GM23248 (cell line): ENCODE measurements around the gene SLC10A4. TPM values are rescaled to one million over a fixed set of nuclear protein-coding genes. Genes with fewer than 3 reads are reported as not detected.

Experiments used
- DNase-seq: peaks from one replicate; pipeline ENCODE4 v3.0.0-alpha.2; 2015
- H2AFZ ChIP-seq: fragments of 200-600 bp; sonication (generic); 2 replicates; pipeline ENCODE4 v1.6.1; 2016; ENCODE audit warnings: antibody characterized with exemption
- H3F3A ChIP-seq: fragments of 200-600 bp; sonication (generic); 2 replicates; pipeline ENCODE4 v1.6.1; 2016; ENCODE audit warnings: mild to moderate bottlenecking, antibody characterized with exemption, mixed run types; ENCODE audit not compliant: insufficient read depth
- H3K27ac ChIP-seq: fragments of 200-600 bp; sonication (generic); 2 replicates; pipeline ENCODE4 v1.5.1; 2016; ENCODE audit warnings: mild to moderate bottlenecking
- H3K27me3 ChIP-seq: fragments of 200-600 bp; sonication (generic); replicated peaks from 2 replicates; pipeline ENCODE4 v1.6.1; 2016; ENCODE audit warnings: mild to moderate bottlenecking; ENCODE audit not compliant: insufficient read depth
- H3K36me3 ChIP-seq: fragments of 200-600 bp; sonication (generic); 2 replicates; pipeline ENCODE4 v1.6.1; 2016; ENCODE audit warnings: low read depth, mild to moderate bottlenecking
- H3K4me1 ChIP-seq: fragments of 200-600 bp; sonication (generic); 2 replicates; pipeline ENCODE4 v1.6.1; 2016; ENCODE audit warnings: mild to moderate bottlenecking; ENCODE audit not compliant: insufficient read depth
- H3K4me2 ChIP-seq: fragments of 200-600 bp; sonication (generic); one replicate; pipeline ENCODE4 v1.6.1; 2016; ENCODE audit warnings: mild to moderate bottlenecking; ENCODE audit not compliant: unreplicated experiment
- H3K4me3 ChIP-seq: fragments of 200-600 bp; sonication (generic); 2 replicates; pipeline ENCODE4 v1.5.1; 2016; ENCODE audit warnings: mild to moderate bottlenecking
- H3K79me2 ChIP-seq: fragments of 200-600 bp; sonication (generic); 2 replicates; pipeline ENCODE4 v1.6.1; 2016; ENCODE audit warnings: mild to moderate bottlenecking; ENCODE audit not compliant: insufficient read depth
- H3K9ac ChIP-seq: fragments of 200-600 bp; sonication (generic); 2 replicates; pipeline ENCODE4 v1.6.1; 2016; ENCODE audit warnings: mild to moderate bottlenecking
- H3K9me2 ChIP-seq: fragments of 200-600 bp; sonication (generic); 2 replicates; pipeline ENCODE4 v1.6.1; 2016; ENCODE audit warnings: mixed run types, mild to moderate bottlenecking, moderate library complexity; ENCODE audit not compliant: insufficient read depth
- H3K9me3 ChIP-seq: fragments of 200-600 bp; sonication (generic); one replicate; pipeline ENCODE4 v1.6.1; 2017; ENCODE audit warnings: low read depth
- H4K20me1 ChIP-seq: fragments of 200-600 bp; sonication (generic); 2 replicates; pipeline ENCODE4 v1.6.0; 2016; ENCODE audit not compliant: insufficient read depth
- EZH2 ChIP-seq: fragments of 200-600 bp; sonication (generic); IDR thresholded peaks from 2 replicates; pipeline ENCODE4 v1.6.1; 2018; ENCODE audit warnings: antibody characterized with exemption, mild to moderate bottlenecking; ENCODE audit not compliant: insufficient read depth, poor library complexity, severe bottlenecking
- EZH2phosphoT487 ChIP-seq: fragments of 200-600 bp; sonication (generic); IDR thresholded peaks from 2 replicates; pipeline ENCODE4 v1.6.1; 2018; ENCODE audit warnings: antibody characterized with exemption, moderate library complexity, mild to moderate bottlenecking, low read depth; ENCODE audit not compliant: insufficient read depth
- WGBS, 2 experiments: methylation state at CpG; one replicate each; pipeline ENCODE4 v1.1.6; 2015 to 2017; ENCODE audit warnings: low lambda C conversion rate in 2 of 2, low coverage in 1 of 2; ENCODE audit errors: missing lambda C conversion rate in 2 of 2; 5-methylcytosine and 5-hydroxymethylcytosine counted together
- in situ Hi-C: fragments of 300-500 bp; cut with MboI; formaldehyde crosslinking; loops from 2 replicates; pipeline ENCODE4 v1.15.0; 2020
- polyA plus RNA-seq: library from polyadenylated mRNA; unstranded; fragments of >200 nt; fragmentation: Nextera tagmentation; extraction: Ambion mirVana; gene quantifications from 2 replicates; pipeline ENCODE4 v1.2.1, GENCODE V29; 2016
- total RNA-seq: library from RNA; depleted of rRNA; stranded (reverse); fragments of >200 nt; shearing (Covaris generic); gene quantifications from 2 replicates; pipeline ENCODE4 v1.2.3, GENCODE V29; 2014; rRNA removed

The SLC10A4 gene
- total and polyA plus RNA-seq, 2 experiments from 2014 or later, result not detected

DNA sequence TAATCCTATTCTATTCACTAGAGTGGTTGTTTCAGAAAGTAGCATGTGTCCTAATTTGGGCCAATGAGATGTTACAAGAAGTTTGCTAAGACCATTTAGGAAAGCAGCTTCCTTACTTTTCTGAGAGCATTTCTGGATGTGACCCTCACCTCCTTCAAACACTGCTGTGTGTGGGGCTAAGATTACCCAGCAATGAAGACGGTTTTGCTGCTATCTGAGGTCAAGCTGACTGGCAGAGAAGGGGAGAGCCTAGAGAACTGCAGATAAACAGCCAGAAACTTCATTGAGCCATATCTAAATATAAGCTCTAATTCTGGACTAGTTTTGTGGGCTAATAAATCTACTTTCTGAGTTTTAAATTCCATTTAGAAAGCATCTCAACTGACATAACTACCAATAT lies 43.3 kb downstream of the SLC10A4 start:
- Histone ChIP-seq H3K27me3 (no peaks in the 10 kb centered on the region), H3K9me3 (no peaks in the 10 kb centered on the region), H3K9me2 (no peaks in the 10 kb centered on the region), H3K27ac (no peak overlapping the region), H3F3A (no peaks in the 10 kb centered on the region), H3K4me3 (no peak overlapping the region), H3K79me2 (no peaks in the 10 kb centered on the region), H3K36me3 (peaks cover 52% of the 10 kb centered on the region), H2AFZ (no peak overlapping the region), H3K4me2 (no peak overlapping the region), H4K20me1 (no peaks in the 10 kb centered on the region), H3K4me1 (no peaks in the 10 kb centered on the region), H3K9ac (no peak overlapping the region)
- in situ Hi-C loops, result loop anchor here (25.0 kb wide), 1 partner anchor 214 kb away; no protein-coding TSS in a partner anchor
- TF ChIP-seq EZH2phosphoT487 (no peak), EZH2 (no peak)
- no peak for DNase-seq
- WGBS, 2 experiments, result 40 to 43% methylated on average over 1 of the region's 1 CpG

- H3K27ac ChIP-seq, result no peak overlapping the region
- H3K4me1 ChIP-seq, result no peaks in the 10 kb centered on the region
- H4K20me1 ChIP-seq, result no peaks in the 10 kb centered on the region
- no peak overlapping the region for H3K9ac ChIP-seq
- TF ChIP-seq EZH2phosphoT487, result no peak
- TF ChIP-seq EZH2, result no peak
- no peaks in the 10 kb centered on the region for H3K79me2 ChIP-seq
- H3K36me3 ChIP-seq, result peaks cover 48% of the 10 kb centered on the region
- DNase-seq, result no peak
- no peaks in the 10 kb centered on the region for H3K27me3 ChIP-seq
- no peaks in the 10 kb centered on the region for H3F3A ChIP-seq
- no peaks in the 10 kb centered on the region for H3K9me2 ChIP-seq
- H2AFZ ChIP-seq, result no peak overlapping the region
- no peak overlapping the region for H3K4me3 ChIP-seq
- no peak overlapping the region for H3K4me2 ChIP-seq
- in situ Hi-C loops, result loop anchor here (25.0 kb wide), 1 partner anchor 226 kb away; no protein-coding TSS in a partner anchor
- no peaks in the 10 kb centered on the region for H3K9me3 ChIP-seq
Measured at GRCh38 chr4:48538358-48538757, 55.2 kb downstream of the SLC10A4 start.

Other genes with a start within 250 kb of the SLC10A4 start
- gene TEC, start 213.5 kb upstream of the SLC10A4 start, total RNA-seq, result not detected in 2 replicates
- 0.28 TPM in 1 of 2 replicates, not detected in the other for gene TEC, start 213.5 kb upstream of the SLC10A4 start, polyA plus RNA-seq
- gene SLAIN2, start 141.8 kb upstream of the SLC10A4 start, total RNA-seq, result 60.4 and 98.3 TPM in 2 replicates
- gene SLAIN2, start 141.8 kb upstream of the SLC10A4 start, polyA plus RNA-seq, result 41.9 and 46.2 TPM in 2 replicates
- not detected in 2 replicates for gene ZAR1, start 6.9 kb downstream of the SLC10A4 start, total RNA-seq
- gene ZAR1, start 6.9 kb downstream of the SLC10A4 start, polyA plus RNA-seq, result not detected in 2 replicates